ENCODE data around the gene TSEN2.

DNA sequence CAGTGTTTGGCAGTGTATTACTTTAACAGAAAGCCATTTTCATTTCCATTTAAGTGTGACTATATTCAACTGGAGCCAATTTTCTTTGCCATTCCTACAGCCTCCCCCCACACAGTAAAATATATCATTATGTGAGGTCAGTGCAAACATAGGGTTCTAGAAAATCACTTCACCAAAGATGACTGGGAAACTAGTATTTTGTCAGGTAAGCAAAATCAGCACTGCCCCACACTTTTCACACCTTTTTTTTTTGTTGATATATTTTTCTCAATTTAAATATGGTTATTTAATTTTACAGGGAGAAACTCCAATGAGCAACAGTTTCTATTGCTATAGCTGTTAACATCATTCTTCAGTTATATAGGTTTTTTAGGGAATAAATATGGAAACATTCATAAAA lies 31.4 kb downstream of the TSEN2 start:
- TF ChIP-seq, protein P1, sequence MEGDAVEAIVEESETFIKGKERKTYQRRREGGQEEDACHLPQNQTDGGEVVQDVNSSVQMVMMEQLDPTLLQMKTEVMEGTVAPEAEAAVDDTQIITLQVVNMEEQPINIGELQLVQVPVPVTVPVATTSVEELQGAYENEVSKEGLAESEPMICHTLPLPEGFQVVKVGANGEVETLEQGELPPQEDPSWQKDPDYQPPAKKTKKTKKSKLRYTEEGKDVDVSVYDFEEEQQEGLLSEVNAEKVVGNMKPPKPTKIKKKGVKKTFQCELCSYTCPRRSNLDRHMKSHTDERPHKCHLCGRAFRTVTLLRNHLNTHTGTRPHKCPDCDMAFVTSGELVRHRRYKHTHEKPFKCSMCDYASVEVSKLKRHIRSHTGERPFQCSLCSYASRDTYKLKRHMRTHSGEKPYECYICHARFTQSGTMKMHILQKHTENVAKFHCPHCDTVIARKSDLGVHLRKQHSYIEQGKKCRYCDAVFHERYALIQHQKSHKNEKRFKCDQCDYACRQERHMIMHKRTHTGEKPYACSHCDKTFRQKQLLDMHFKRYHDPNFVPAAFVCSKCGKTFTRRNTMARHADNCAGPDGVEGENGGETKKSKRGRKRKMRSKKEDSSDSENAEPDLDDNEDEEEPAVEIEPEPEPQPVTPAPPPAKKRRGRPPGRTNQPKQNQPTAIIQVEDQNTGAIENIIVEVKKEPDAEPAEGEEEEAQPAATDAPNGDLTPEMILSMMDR (conservative IDR thresholded peaks at IDR 0.05 in 1 of 2, IDR thresholded peaks at IDR 0.05 in 1 of 2; ENCODE audit: extremely low read depth in 1 of 2, insufficient read depth in 1 of 2, low read depth in 1 of 2, low read length in 2 of 2): no peak
- no peak for TF ChIP-seq EZH2 (IDR thresholded peaks at IDR 0.05; ENCODE audit: borderline replicate concordance, low read length)

Measured in mammary epithelial cell (primary cell).